Raji (cell line): ENCODE data around the gene MYO1G.

Source experiments
- POLR2A ChIP-seq: IDR thresholded peaks from 2 replicates; pipeline ENCODE4 v1.6.1; 2011; ENCODE audit warnings: low read depth, low read length, control low read depth; ENCODE audit not compliant: insufficient read depth

The MYO1G gene

DNA sequence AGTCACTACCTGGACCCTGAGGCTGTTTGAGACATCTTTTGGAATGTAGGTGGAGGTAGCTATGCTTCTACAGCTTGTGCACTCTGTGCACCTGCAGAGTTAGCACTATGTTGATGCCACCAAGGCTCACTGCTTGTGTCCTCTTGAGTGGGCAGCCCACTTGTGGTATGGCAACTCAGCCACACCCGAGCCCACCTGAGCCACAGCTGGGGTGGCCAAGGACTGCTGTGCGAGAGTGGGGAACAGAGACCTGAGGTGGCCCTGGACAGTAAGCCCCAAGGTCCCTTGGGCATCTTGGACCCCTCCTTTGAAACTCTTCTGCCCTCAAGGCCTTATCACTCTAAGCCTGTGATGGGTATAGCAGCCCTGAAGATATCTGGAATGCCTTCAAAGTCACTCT, 25.7 kb downstream of the MYO1G start:
- no peak for TF ChIP-seq POLR2A

GRCh38 chr7:44949303-44949702, 29.5 kb downstream of the MYO1G start:
- TF ChIP-seq POLR2A = no peak

GRCh38 chr7:44945479-44945878, 33.3 kb downstream of the MYO1G start:
- TF ChIP-seq POLR2A = no peak

GRCh38 chr7:44944821-44945220, 34.0 kb downstream of the MYO1G start:
- no peak for TF ChIP-seq POLR2A

- TF ChIP-seq POLR2A = no peak
Measured at GRCh38 chr7:44943631-44944030, 35.2 kb downstream of the MYO1G start.

- no peak for TF ChIP-seq POLR2A
Measured at GRCh38 chr7:44937426-44937825, 41.4 kb downstream of the MYO1G start.

GRCh38 chr7:44936322-44936721, 42.5 kb downstream of the MYO1G start:
- no peak for TF ChIP-seq POLR2A

DNA sequence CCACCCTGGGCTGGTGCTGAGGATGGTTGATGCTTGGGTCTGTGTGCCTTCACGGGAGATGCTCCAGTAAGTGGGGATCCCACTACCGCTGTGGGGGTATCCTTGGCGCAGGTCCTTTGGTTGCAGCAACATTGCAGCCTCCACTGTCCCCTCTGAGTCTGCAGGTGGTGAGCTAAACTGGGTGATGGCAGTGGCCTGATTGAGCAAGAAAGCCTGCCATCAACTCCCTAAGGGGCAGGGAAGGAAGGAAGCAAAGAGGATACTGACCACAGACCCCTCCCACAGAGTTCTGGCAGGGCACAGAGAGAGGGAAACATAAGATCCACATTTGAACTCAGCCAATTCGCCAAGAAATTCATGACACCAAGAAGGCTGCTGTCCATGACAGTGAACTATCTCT, 43.2 kb downstream of the MYO1G start:
- TF ChIP-seq POLR2A = no peak

- TF ChIP-seq POLR2A = no peak
Measured at GRCh38 chr7:44935016-44935415, 43.8 kb downstream of the MYO1G start.

GRCh38 chr7:44930921-44931320, 47.9 kb downstream of the MYO1G start:
- no peak for TF ChIP-seq POLR2A

DNA sequence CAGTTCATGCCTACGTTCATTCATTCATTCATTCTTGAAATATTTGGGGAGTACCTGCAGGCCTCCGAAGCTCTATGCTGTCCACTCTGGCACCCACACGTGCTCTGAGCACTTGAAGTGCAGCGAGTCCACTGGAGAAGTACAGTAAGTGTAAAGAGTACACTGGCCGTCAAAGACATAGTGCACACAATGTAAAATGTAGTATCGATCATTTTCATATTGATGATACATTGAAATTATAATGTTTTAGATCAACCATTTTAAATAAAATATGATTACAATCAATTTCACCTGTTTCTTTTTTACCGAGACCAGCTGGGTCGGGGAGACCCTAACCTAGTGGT, 56.5 kb downstream of the MYO1G start:
- no peak for TF ChIP-seq POLR2A

GRCh38 chr7:44921607-44922350, 57.0 kb downstream of the MYO1G start:
- TF ChIP-seq POLR2A = no peak

DNA sequence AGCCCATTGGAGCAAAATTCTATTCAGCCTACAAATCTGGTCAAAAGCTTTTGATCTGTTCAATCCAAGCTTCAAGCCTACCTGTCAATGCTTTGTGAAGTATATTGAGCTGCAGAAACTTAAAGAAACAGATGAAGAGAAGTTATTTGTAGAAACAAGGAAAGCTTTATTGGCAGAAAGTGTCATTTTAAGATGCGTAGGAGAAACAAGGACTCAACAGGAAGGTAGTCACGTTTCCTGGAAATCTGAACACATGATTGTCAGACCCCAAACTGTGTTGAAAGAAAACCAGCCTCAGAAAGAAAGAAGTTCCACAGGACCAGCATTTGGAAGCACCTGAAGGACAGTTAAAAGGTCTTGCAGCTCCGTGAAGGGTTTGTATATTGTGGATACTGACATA, 58.7 kb downstream of the MYO1G start:
- TF ChIP-seq POLR2A = no peak

GRCh38 chr7:44918029-44918428, 60.8 kb downstream of the MYO1G start:
- no peak for TF ChIP-seq POLR2A

DNA sequence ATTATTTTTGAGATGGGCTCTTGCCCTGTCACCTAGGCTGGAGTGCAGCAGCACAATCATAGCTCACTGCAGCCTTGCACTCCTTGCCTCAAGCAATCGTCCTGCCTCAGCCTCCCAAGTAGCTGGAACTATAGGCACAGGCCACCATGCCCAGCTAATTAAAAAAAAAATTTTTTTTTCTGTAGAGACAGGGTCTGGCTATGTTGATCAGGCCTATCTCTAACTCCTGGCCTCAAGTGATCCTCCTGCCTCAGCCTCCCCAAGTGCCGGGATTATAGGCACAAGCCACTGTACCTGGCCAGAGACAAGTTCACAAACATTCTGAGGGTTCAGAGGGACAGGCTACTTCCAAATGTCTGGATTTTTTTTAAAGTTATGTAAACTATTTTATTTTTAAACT, 61.4 kb downstream of the MYO1G start:
- no peak for TF ChIP-seq POLR2A

- TF ChIP-seq POLR2A = no peak
Measured at GRCh38 chr7:44914992-44915607, 63.7 kb downstream of the MYO1G start.
